ENCODE data around the gene GFOD1. TPM values are rescaled to one million over a fixed set of nuclear protein-coding genes. Genes with fewer than 3 reads are reported as not detected.
"Not testable (repeated sequence)": the region's sequence is repeated elsewhere in the genome, so short reads cannot be mapped to it uniquely, and the experiment has no call there.

GFOD1 gene
- total and polyA plus RNA-seq, 8 donors: 5.7 to 19.6 (median 8.2) TPM

- ATAC-seq (no peak), DNase-seq (peak in 1 of 4 donors; percentile 58)
- no peaks in the 10 kb centered on the region for H3K36me3 ChIP-seq
- peaks cover 31 to 48% of the 10 kb centered on the region in 2 donors for H3K4me1 ChIP-seq
- peak overlapping the region; percentile 41 to 49 for H3K27ac ChIP-seq
- H3K9me3 ChIP-seq: no peaks in the 10 kb centered on the region
- H3K4me3 ChIP-seq: no peak overlapping the region
- no peaks in the 10 kb centered on the region for H3K27me3 ChIP-seq
- intact Hi-C loops (cut with DNase I): no loop called here
- TF ChIP-seq CTCF (IDR thresholded peaks at IDR 0.05): no peak
Measured at GRCh38 chr6:13445005-13445743, 42.2 kb downstream of the GFOD1 start.

GRCh38 chr6:13444604-13445003, 42.8 kb downstream of the GFOD1 start:
- Histone ChIP-seq H3K4me1 (peaks cover 31 to 42% of the 10 kb centered on the region in 2 donors), H3K27ac (peak overlapping the region in 1 of 2 donors; percentile 49)
- TF ChIP-seq CTCF (IDR thresholded peaks at IDR 0.05): no peak

GRCh38 chr6:13443978-13444377, 43.4 kb downstream of the GFOD1 start:
- ATAC-seq; DNase-seq; H3K36me3 ChIP-seq; H3K27ac ChIP-seq; intact Hi-C loops (cut with DNase I); H3K27me3 ChIP-seq; H3K4me3 ChIP-seq; H3K9me3 ChIP-seq: not testable (repeated sequence)
- H3K4me1 ChIP-seq: peaks cover 30 to 37% of the 10 kb centered on the region in 2 donors

More at GRCh38 chr6:13444604-13445003, 42.8 kb downstream of the GFOD1 start:
- no peak overlapping the region for H3K4me3 ChIP-seq
- no peaks in the 10 kb centered on the region for H3K36me3 ChIP-seq
- no peak for ATAC-seq
- intact Hi-C loops (cut with DNase I): no loop called here
- H3K9me3 ChIP-seq: no peaks in the 10 kb centered on the region
- no peak for DNase-seq
- H3K27me3 ChIP-seq: no peaks in the 10 kb centered on the region

GRCh38 chr6:13441778-13442177, 45.6 kb downstream of the GFOD1 start:
- Histone ChIP-seq H3K27ac (no peak overlapping the region), H3K4me3 (no peak overlapping the region), H3K4me1 (peaks cover 17 to 35% of the 10 kb centered on the region in 2 donors), H3K36me3 (no peaks in the 10 kb centered on the region), H3K9me3 (no peaks in the 10 kb centered on the region), H3K27me3 (no peaks in the 10 kb centered on the region)
- no peak for TF ChIP-seq CTCF (IDR thresholded peaks at IDR 0.05)
- intact Hi-C loops (cut with DNase I): no loop called here
- DNase-seq (no peak), ATAC-seq (no peak)

- H3K9me3 ChIP-seq: no peaks in the 10 kb centered on the region
- ATAC-seq (no peak), DNase-seq (no peak)
- no peak for TF ChIP-seq CTCF (IDR thresholded peaks at IDR 0.05)
- no peaks in the 10 kb centered on the region for H3K27me3 ChIP-seq
- H3K27ac ChIP-seq: no peak overlapping the region
- no peaks in the 10 kb centered on the region for H3K36me3 ChIP-seq
- H3K4me3 ChIP-seq: no peak overlapping the region
- H3K4me1 ChIP-seq: peaks cover 8 to 33% of the 10 kb centered on the region in 2 donors
- intact Hi-C loops (cut with DNase I): no loop called here
Measured at GRCh38 chr6:13439644-13440043, 47.8 kb downstream of the GFOD1 start.
